Neural cell (in vitro differentiated cells): ENCODE measurements around the gene PIK3CA. TPM values are rescaled to one million over a fixed set of nuclear protein-coding genes. Genes with fewer than 3 reads are reported as not detected.

Source experiments
- H2AFZ ChIP-seq: fragments of 200-600, 300-800 bp; sonication (generic), shearing (Covaris generic); 2 replicates; pipeline ENCODE4 v1.6.0; 2014; ENCODE audit warnings: low read depth, mild to moderate bottlenecking, antibody characterized with exemption, low read length, moderate library complexity
- H3F3A ChIP-seq: fragments of 200-600 bp; shearing (Covaris generic); 2 replicates; pipeline ENCODE4 v1.6.1; 2016; ENCODE audit warnings: mild to moderate bottlenecking, moderate library complexity, mixed read lengths, antibody characterized with exemption, low read length; ENCODE audit not compliant: insufficient read depth, poor library complexity, severe bottlenecking
- H3K27ac ChIP-seq: fragments of 200-600, 300-800 bp; sonication (generic), shearing (Covaris generic); 2 replicates; pipeline ENCODE4 v1.5.1; 2014; ENCODE audit warnings: mild to moderate bottlenecking, low read length, moderate library complexity
- H3K27me3 ChIP-seq: fragments of 300-800, 200-600 bp; sonication (generic), shearing (Covaris generic); 2 replicates; pipeline ENCODE4 v1.6.0; 2014; ENCODE audit warnings: mild to moderate bottlenecking, low read depth, low read length, moderate library complexity; ENCODE audit not compliant: insufficient read depth
- H3K36me3 ChIP-seq: fragments of 300-800, 200-600 bp; sonication (generic), shearing (Covaris generic); 2 replicates; pipeline ENCODE4 v1.5.1; 2014; ENCODE audit warnings: mild to moderate bottlenecking, antibody characterized with exemption, low read length, moderate library complexity; ENCODE audit not compliant: insufficient read depth
- H3K4me2 ChIP-seq: fragments of 300-800, 200-600 bp; sonication (generic), shearing (Covaris generic); 2 replicates; pipeline ENCODE4 v1.6.0; 2014; ENCODE audit warnings: mild to moderate bottlenecking, low read length
- H3K4me3 ChIP-seq: fragments of 300-800, 200-600 bp; sonication (generic), shearing (Covaris generic); 2 replicates; pipeline ENCODE4 v1.5.1; 2014; ENCODE audit warnings: mild to moderate bottlenecking, low read length, moderate library complexity
- H3K79me2 ChIP-seq: fragments of 200-600 bp; shearing (Covaris generic); replicated peaks from 2 replicates; pipeline ENCODE4 v1.6.0; 2014; ENCODE audit warnings: mild to moderate bottlenecking, low read length, moderate library complexity; ENCODE audit not compliant: insufficient read depth
- H3K9ac ChIP-seq: fragments of 300-800, 200-600 bp; sonication (generic), shearing (Covaris generic); 2 replicates; pipeline ENCODE4 v1.6.1; 2016; ENCODE audit warnings: mild to moderate bottlenecking, low read length, mixed read lengths
- H3K9me2 ChIP-seq: fragments of 200-600 bp; shearing (Covaris generic); 2 replicates; pipeline ENCODE4 v1.6.1; 2016; ENCODE audit warnings: mild to moderate bottlenecking, low read length, mixed read lengths; ENCODE audit not compliant: insufficient read depth
- H3K9me3 ChIP-seq: fragments of 200-600, 300-800 bp; sonication (generic), shearing (Covaris generic); 2 replicates; pipeline ENCODE4 v1.6.1; 2016; ENCODE audit warnings: mild to moderate bottlenecking, mixed run types, low read length, moderate library complexity, mixed read lengths
- H4K20me1 ChIP-seq: fragments of 200-600 bp; shearing (Covaris generic); 2 replicates; pipeline ENCODE4 v1.6.1; 2016; ENCODE audit warnings: mild to moderate bottlenecking, mixed run types; ENCODE audit not compliant: insufficient read depth
- EP300 ChIP-seq: fragments of 450-650 bp; conservative IDR thresholded peaks from 2 replicates; pipeline ENCODE4 v1.6.1; 2014; ENCODE audit warnings: antibody characterized with exemption, mild to moderate bottlenecking, moderate library complexity; ENCODE audit not compliant: poor library complexity, severe bottlenecking
- EZH2 ChIP-seq: fragments of 200-600, 300-800 bp; shearing (Covaris generic), sonication (generic); IDR thresholded peaks from 2 replicates; pipeline ENCODE4 v1.6.1; 2014; ENCODE audit warnings: antibody characterized with exemption, low read length, borderline replicate concordance, mild to moderate bottlenecking; ENCODE audit not compliant: insufficient read depth, poor library complexity, severe bottlenecking
- MXI1 ChIP-seq: fragments of 450-650 bp; conservative IDR thresholded peaks from 2 replicates; pipeline ENCODE4 v1.6.1; 2014; ENCODE audit warnings: antibody characterized with exemption, mild to moderate bottlenecking; ENCODE audit not compliant: poor library complexity, severe bottlenecking
- POLR2AphosphoS5 ChIP-seq: IDR thresholded peaks from 2 replicates; pipeline ENCODE4 v1.6.1; 2012
- RAD21 ChIP-seq: fragments of 450-650 bp; conservative IDR thresholded peaks from 2 replicates; pipeline ENCODE4 v1.6.1; 2014; ENCODE audit warnings: antibody characterized with exemption, mild to moderate bottlenecking, moderate library complexity
- SMC3 ChIP-seq: fragments of 450-650 bp; conservative IDR thresholded peaks from 2 replicates; pipeline ENCODE4 v1.6.1; 2014; ENCODE audit warnings: antibody characterized with exemption, mild to moderate bottlenecking, moderate library complexity; ENCODE audit not compliant: poor library complexity
- TAF1 ChIP-seq: IDR thresholded peaks from 2 replicates; pipeline ENCODE4 v1.6.1; 2012; ENCODE audit warnings: low read depth
- polyA plus RNA-seq: library from polyadenylated mRNA; depleted of rRNA; stranded (reverse); fragments of >200 nt; gene quantifications from 2 replicates; pipeline ENCODE4 v1.2.3, GENCODE V29; 2014
- TF ChIP-seq, protein P1 (sequence below): IDR thresholded peaks from 2 replicates; pipeline ENCODE4 v1.6.1; 2012; ENCODE audit warnings: borderline replicate concordance
- TF ChIP-seq, protein P2 (sequence below): fragments of 450-650 bp; IDR thresholded peaks from 2 replicates; pipeline ENCODE4 v1.5.1; 2014; ENCODE audit warnings: antibody characterized with exemption, mild to moderate bottlenecking, moderate library complexity; ENCODE audit not compliant: poor library complexity, severe bottlenecking

PIK3CA gene
- polyA plus RNA-seq, 1 donor from 2014 or later: 15.2 TPM

DNA sequence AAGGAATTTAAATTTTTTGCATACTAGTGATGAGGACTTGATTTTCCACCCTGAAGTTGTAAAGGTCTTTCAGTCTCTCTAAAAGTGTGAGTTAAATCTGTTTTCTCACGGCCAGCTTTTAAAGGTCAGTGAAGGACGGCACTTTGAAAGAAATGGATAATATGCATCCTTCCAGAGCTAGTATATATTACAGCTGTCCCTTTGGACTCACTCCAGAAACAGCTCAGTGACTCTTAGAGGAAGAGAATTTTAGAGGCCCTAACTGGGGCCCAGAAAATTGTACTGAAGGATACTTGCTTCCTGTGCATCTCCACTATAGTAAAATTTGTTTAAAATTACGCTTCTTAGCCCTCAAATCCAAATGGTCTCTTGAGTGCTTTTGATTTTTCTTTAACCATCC, 41.6 kb downstream of the PIK3CA start:
- no peaks in the 10 kb centered on the region for H3F3A ChIP-seq
- no peaks in the 10 kb centered on the region for H3K9me2 ChIP-seq
- H3K4me3 ChIP-seq: no peak overlapping the region
- H3K4me2 ChIP-seq: no peak overlapping the region
- no peak overlapping the region for H3K27ac ChIP-seq
- H3K27me3 ChIP-seq: no peaks in the 10 kb centered on the region
- H3K79me2 ChIP-seq: no peaks in the 10 kb centered on the region
- no peak overlapping the region for H2AFZ ChIP-seq
- H4K20me1 ChIP-seq: no peaks in the 10 kb centered on the region
- TF ChIP-seq SMC3 (no peak), EZH2 (no peak), POLR2AphosphoS5 (no peak), TAF1 (no peak), RAD21 (no peak), EP300 (no peak), MXI1 (no peak)
- TF ChIP-seq, protein P1, sequence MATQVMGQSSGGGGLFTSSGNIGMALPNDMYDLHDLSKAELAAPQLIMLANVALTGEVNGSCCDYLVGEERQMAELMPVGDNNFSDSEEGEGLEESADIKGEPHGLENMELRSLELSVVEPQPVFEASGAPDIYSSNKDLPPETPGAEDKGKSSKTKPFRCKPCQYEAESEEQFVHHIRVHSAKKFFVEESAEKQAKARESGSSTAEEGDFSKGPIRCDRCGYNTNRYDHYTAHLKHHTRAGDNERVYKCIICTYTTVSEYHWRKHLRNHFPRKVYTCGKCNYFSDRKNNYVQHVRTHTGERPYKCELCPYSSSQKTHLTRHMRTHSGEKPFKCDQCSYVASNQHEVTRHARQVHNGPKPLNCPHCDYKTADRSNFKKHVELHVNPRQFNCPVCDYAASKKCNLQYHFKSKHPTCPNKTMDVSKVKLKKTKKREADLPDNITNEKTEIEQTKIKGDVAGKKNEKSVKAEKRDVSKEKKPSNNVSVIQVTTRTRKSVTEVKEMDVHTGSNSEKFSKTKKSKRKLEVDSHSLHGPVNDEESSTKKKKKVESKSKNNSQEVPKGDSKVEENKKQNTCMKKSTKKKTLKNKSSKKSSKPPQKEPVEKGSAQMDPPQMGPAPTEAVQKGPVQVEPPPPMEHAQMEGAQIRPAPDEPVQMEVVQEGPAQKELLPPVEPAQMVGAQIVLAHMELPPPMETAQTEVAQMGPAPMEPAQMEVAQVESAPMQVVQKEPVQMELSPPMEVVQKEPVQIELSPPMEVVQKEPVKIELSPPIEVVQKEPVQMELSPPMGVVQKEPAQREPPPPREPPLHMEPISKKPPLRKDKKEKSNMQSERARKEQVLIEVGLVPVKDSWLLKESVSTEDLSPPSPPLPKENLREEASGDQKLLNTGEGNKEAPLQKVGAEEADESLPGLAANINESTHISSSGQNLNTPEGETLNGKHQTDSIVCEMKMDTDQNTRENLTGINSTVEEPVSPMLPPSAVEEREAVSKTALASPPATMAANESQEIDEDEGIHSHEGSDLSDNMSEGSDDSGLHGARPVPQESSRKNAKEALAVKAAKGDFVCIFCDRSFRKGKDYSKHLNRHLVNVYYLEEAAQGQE: no peak
- TF ChIP-seq, protein P2, sequence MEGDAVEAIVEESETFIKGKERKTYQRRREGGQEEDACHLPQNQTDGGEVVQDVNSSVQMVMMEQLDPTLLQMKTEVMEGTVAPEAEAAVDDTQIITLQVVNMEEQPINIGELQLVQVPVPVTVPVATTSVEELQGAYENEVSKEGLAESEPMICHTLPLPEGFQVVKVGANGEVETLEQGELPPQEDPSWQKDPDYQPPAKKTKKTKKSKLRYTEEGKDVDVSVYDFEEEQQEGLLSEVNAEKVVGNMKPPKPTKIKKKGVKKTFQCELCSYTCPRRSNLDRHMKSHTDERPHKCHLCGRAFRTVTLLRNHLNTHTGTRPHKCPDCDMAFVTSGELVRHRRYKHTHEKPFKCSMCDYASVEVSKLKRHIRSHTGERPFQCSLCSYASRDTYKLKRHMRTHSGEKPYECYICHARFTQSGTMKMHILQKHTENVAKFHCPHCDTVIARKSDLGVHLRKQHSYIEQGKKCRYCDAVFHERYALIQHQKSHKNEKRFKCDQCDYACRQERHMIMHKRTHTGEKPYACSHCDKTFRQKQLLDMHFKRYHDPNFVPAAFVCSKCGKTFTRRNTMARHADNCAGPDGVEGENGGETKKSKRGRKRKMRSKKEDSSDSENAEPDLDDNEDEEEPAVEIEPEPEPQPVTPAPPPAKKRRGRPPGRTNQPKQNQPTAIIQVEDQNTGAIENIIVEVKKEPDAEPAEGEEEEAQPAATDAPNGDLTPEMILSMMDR: no peak
- no peaks in the 10 kb centered on the region for H3K36me3 ChIP-seq
- H3K9ac ChIP-seq: no peak overlapping the region
- H3K9me3 ChIP-seq: no peaks in the 10 kb centered on the region

DNA sequence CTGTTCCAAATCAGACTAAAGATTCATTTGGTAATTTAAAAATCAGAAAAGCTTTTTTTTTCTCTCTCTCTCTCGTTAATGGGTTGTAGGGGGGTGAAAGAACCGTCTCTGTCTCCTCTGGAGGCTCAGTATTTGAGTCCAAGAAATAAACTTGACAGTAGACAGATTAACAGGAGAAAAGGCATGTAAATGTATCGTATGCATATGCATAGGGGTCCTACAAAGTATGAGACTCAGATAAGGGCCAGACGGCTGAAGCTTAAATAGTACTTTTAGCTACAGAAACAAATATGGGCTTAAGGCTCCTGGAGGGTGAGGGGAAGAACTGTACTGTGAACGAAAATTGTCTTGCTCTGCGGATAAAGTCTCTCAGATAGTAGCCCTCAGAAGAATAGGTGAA, 42.4 kb downstream of the PIK3CA start:
- Histone ChIP-seq H4K20me1 (no peaks in the 10 kb centered on the region), H3K9me2 (no peaks in the 10 kb centered on the region), H3K36me3 (no peaks in the 10 kb centered on the region), H3K27me3 (no peaks in the 10 kb centered on the region), H3K4me3 (no peak overlapping the region), H3F3A (no peaks in the 10 kb centered on the region), H3K9me3 (no peaks in the 10 kb centered on the region), H3K79me2 (no peaks in the 10 kb centered on the region), H3K9ac (no peak overlapping the region), H3K27ac (no peak overlapping the region), H3K4me2 (no peak overlapping the region), H2AFZ (no peak overlapping the region)
- no peak for TF ChIP-seq RAD21
- no peak for TF ChIP-seq EP300
- TF ChIP-seq EZH2: no peak
- TF ChIP-seq SMC3: no peak
- TF ChIP-seq, protein P1: no peak
- TF ChIP-seq TAF1: no peak
- TF ChIP-seq, protein P2: no peak
- no peak for TF ChIP-seq POLR2AphosphoS5
- no peak for TF ChIP-seq MXI1
